CD4-positive, alpha-beta T cell treated with Interleukin-10 for 1 hour (primary cell): ENCODE data around the gene ISYNA1.
"Not testable (repeated sequence)": the region's sequence is repeated elsewhere in the genome, so short reads cannot be mapped to it uniquely, and the experiment has no call there.

Experiments used
- DNase-seq: peaks from one replicate; pipeline ENCODE4 v3.0.0-alpha.2; 2020

Gene ISYNA1

GRCh38 chr19:18418029-18418482, 19.9 kb downstream of the ISYNA1 start:
- DNase-seq = no peak

- DNase-seq = peak; percentile 51
These were observed 20.5 kb downstream of the ISYNA1 start for GRCh38 chr19:18417250-18418028.

GRCh38 chr19:18416778-18417249, 21.1 kb downstream of the ISYNA1 start:
- DNase-seq = peak; percentile 88

- DNase-seq = no peak
These were observed 22.6 kb downstream of the ISYNA1 start for GRCh38 chr19:18415178-18415867.

GRCh38 chr19:18414504-18415177, 23.3 kb downstream of the ISYNA1 start:
- DNase-seq = no peak

GRCh38 chr19:18412610-18413239, 25.2 kb downstream of the ISYNA1 start:
- DNase-seq = no peak

- DNase-seq = no peak
These were observed 29.9 kb downstream of the ISYNA1 start for GRCh38 chr19:18408053-18408476.

- no peak for DNase-seq
These were observed 31.2 kb downstream of the ISYNA1 start for GRCh38 chr19:18406749-18407148.

- DNase-seq = not testable (repeated sequence)
These were observed 32.2 kb downstream of the ISYNA1 start for GRCh38 chr19:18405754-18406153.

GRCh38 chr19:18402455-18403248, 35.3 kb downstream of the ISYNA1 start:
- not testable (repeated sequence) for DNase-seq

- peak; percentile 44 for DNase-seq
These were observed 36.3 kb downstream of the ISYNA1 start for GRCh38 chr19:18401580-18402112.

- no peak for DNase-seq
These were observed 38.9 kb downstream of the ISYNA1 start for GRCh38 chr19:18399008-18399407.

GRCh38 chr19:18397242-18398202, 40.4 kb downstream of the ISYNA1 start, which contains the start of gene LRRC25:
TSS of gene LRRC25 (minus strand) at chr19:18397622. CDS start at chr19:18396963, 659 bp downstream.
- peak; percentile 28 for DNase-seq

- DNase-seq = no peak
These were observed 41.3 kb downstream of the ISYNA1 start for GRCh38 chr19:18396471-18397241.

GRCh38 chr19:18393836-18394235, 44.1 kb downstream of the ISYNA1 start:
- DNase-seq = no peak

- no peak for DNase-seq
These were observed 45.0 kb downstream of the ISYNA1 start for GRCh38 chr19:18392926-18393325.

GRCh38 chr19:18392417-18392816, 45.5 kb downstream of the ISYNA1 start:
- DNase-seq = no peak

GRCh38 chr19:18391509-18392075, 46.3 kb downstream of the ISYNA1 start:
- no peak for DNase-seq
